ENCODE data around the gene UBFD1. TPM values are rescaled to one million over a fixed set of nuclear protein-coding genes. Genes with fewer than 3 reads are reported as not detected.
"Not testable (repeated sequence)": the region's sequence is repeated elsewhere in the genome, so short reads cannot be mapped to it uniquely, and the experiment has no call there.

The UBFD1 gene
- total RNA-seq, 1 donor from 2014 or later, result 97.6 TPM

- H3K27me3 Mint-ChIP-seq, result no peaks in the 10 kb centered on the region
- no peak for TF ChIP-seq CTCF (conservative IDR thresholded peaks at IDR 0.05)
- H3K4me3 Mint-ChIP-seq, result peak overlapping the region; percentile 42
- DNase-seq (ENCODE audit: extremely low spot score, unreplicated experiment), result no peak
- H3K4me1 Mint-ChIP-seq (ENCODE audit: unreplicated experiment), result no peaks in the 10 kb centered on the region
- H3K9me3 Mint-ChIP-seq, result no peaks in the 10 kb centered on the region
- peak overlapping the region; percentile 50 for H3K27ac Mint-ChIP-seq
- no peaks in the 10 kb centered on the region for H3K36me3 Mint-ChIP-seq
These were observed 39.7 kb downstream of the UBFD1 start for GRCh38 chr16:23597003-23597756.

- Mint-ChIP-seq H3K36me3 (no peaks in the 10 kb centered on the region), H3K4me1 (ENCODE audit: unreplicated experiment) (no peaks in the 10 kb centered on the region), H3K27ac (no peak overlapping the region), H3K4me3 (no peak overlapping the region), H3K9me3 (no peaks in the 10 kb centered on the region), H3K27me3 (no peaks in the 10 kb centered on the region)
- DNase-seq (ENCODE audit: extremely low spot score, unreplicated experiment), result no peak
- no peak for TF ChIP-seq CTCF (conservative IDR thresholded peaks at IDR 0.05)
These were observed 50.2 kb downstream of the UBFD1 start for GRCh38 chr16:23607726-23608125.

GRCh38 chr16:23608194-23608593 is 50.7 kb downstream of the UBFD1 start:
- no peaks in the 10 kb centered on the region for H3K4me1 Mint-ChIP-seq (ENCODE audit: unreplicated experiment)
- H3K4me3 Mint-ChIP-seq, result no peak overlapping the region
- DNase-seq (ENCODE audit: extremely low spot score, unreplicated experiment), result no peak
- H3K27me3 Mint-ChIP-seq, result no peaks in the 10 kb centered on the region
- TF ChIP-seq CTCF (conservative IDR thresholded peaks at IDR 0.05), result no peak
- H3K9me3 Mint-ChIP-seq, result no peaks in the 10 kb centered on the region
- H3K27ac Mint-ChIP-seq, result no peak overlapping the region
- H3K36me3 Mint-ChIP-seq, result no peaks in the 10 kb centered on the region

GRCh38 chr16:23609929-23610328 is 52.4 kb downstream of the UBFD1 start:
- no peak for TF ChIP-seq CTCF (conservative IDR thresholded peaks at IDR 0.05)
- H3K9me3 Mint-ChIP-seq, result no peaks in the 10 kb centered on the region
- no peaks in the 10 kb centered on the region for H3K4me1 Mint-ChIP-seq (ENCODE audit: unreplicated experiment)
- H3K27ac Mint-ChIP-seq, result no peak overlapping the region
- H3K4me3 Mint-ChIP-seq, result no peak overlapping the region
- DNase-seq (ENCODE audit: extremely low spot score, unreplicated experiment), result no peak
- H3K27me3 Mint-ChIP-seq, result no peaks in the 10 kb centered on the region
- H3K36me3 Mint-ChIP-seq, result peaks cover 3% of the 10 kb centered on the region

- not testable (repeated sequence) for H3K27me3 Mint-ChIP-seq; H3K9me3 Mint-ChIP-seq; H3K4me3 Mint-ChIP-seq; H3K27ac Mint-ChIP-seq; H3K4me1 Mint-ChIP-seq (ENCODE audit: unreplicated experiment); DNase-seq (ENCODE audit: extremely low spot score, unreplicated experiment); H3K36me3 Mint-ChIP-seq
These were observed 53.4 kb downstream of the UBFD1 start for GRCh38 chr16:23610905-23611304.

GRCh38 chr16:23611936-23612335 is 54.4 kb downstream of the UBFD1 start:
- H3K9me3 Mint-ChIP-seq, result no peaks in the 10 kb centered on the region
- H3K4me3 Mint-ChIP-seq, result no peak overlapping the region
- no peaks in the 10 kb centered on the region for H3K27me3 Mint-ChIP-seq
- TF ChIP-seq CTCF (conservative IDR thresholded peaks at IDR 0.05), result no peak
- DNase-seq (ENCODE audit: extremely low spot score, unreplicated experiment), result no peak
- no peak overlapping the region for H3K27ac Mint-ChIP-seq
- peaks cover 9% of the 10 kb centered on the region for H3K36me3 Mint-ChIP-seq
- no peaks in the 10 kb centered on the region for H3K4me1 Mint-ChIP-seq (ENCODE audit: unreplicated experiment)

Measured in type B pancreatic cell (in vitro differentiated cells).